Esophagus mucosa (tissue), 1 donor: ENCODE results near the gene GRB2. TPM values are rescaled to one million over a fixed set of nuclear protein-coding genes. Genes with fewer than 3 reads are reported as not detected.
"Not testable (repeated sequence)": the region's sequence is repeated elsewhere in the genome, so short reads cannot be mapped to it uniquely, and the experiment has no call there.

Source experiments
- ATAC-seq: fragments of 200-7000 bp; cut with Tn5 transposase; one replicate; pipeline ENCODE4 v1.9.1; 2020
- total RNA-seq: library from RNA; stranded (reverse); gene quantifications from one replicate; pipeline ENCODE4 v1.2.4, GENCODE V29; 2023
- donor health status: DM: yes; HTN: yes; CAD: no.

The GRB2 gene
- total RNA-seq, 1 donor from 2014 or later: 64.4 TPM

DNA sequence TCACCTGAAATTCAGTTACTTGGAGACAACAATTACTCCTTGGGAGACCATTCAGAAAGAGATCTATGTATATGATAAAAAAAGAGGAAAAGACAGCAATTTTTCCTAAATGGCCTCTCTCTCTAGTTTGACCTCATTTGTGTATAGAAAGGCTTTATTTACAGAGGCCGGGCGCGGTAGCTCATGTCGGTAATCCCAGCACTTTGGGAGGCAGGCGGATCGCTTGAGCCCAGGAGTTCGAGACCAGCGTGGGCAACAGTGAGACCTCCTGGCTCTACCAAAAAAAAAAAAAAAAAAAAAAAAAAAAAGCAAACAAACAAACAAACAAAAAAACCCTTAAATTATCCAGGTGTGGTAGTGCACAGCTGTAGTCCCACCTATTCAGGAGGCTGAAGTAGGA lies 20.7 kb downstream of the GRB2 start:
- no peak for ATAC-seq

DNA sequence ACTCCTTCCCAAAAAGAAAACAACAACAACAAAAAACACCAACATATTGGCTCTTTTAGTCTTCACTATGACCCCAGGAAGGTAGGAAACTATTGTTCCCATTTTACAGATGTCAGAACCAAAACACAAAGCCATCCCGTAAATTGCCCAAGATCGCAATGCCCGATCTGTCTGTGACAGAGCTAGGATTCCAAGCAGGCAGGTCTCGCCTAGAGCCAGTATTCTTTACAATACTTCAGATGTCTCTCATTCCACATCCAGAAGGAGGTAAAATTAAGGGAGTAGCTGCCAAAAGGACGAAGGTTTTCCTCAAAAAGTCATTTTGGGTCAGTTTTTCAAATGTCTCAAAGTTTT lies 21.7 kb downstream of the GRB2 start:
- ATAC-seq: no peak

DNA sequence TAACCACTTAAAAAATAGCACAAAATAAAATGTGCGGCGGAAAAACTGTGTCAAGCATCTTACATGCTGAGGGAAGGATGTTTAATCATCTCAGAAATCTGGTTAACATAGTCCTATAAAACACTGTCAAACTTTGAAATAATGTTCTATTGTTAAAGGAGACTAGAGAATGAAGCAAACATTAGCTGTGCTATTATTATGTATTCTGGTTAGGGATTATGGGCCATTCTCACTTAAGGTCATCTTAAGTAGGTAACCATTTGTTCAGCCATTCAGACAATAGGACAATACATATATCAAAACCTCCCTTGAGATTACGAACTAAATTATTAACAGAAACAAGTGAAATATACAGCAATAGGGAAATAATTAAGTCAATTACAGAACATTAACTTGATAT lies 24.7 kb downstream of the GRB2 start:
- no peak for ATAC-seq

DNA sequence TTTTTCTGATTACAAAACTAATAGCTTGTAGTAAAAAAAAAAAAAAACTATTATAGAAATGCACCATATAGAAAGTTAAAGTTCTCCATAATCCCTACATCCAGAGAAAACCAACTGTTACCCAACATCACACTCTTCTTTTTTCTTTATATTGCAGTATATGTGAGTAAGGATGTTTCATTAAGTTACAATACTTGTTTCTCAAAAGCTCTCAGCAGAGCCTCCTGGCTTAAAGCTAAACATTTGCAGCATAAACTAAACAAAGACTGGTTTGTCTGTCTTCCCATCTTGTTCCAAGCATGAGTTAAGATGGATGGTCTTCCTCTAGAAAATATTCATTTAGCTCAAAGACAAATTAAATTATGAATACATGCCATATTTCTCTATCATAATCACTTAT lies 25.2 kb downstream of the GRB2 start:
- ATAC-seq: peak; percentile 43

DNA sequence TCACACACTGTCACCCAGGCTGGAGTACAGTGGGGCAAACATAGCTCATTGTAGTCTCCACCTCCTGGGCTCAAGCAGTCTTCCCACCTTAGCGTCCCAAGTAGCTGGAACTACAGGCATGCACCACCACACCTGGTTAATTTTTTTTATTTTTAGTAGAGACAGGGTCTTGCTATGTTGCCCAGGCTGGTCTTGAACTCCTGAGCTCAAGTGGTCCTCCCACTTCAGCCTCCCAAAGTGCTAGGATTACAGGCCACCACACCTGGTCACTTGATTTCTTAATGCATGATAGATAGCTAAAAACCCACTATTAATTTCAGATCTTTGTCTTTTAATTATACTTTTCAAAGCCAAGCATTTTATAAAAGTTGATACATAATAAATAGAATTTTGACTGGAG lies 26.1 kb downstream of the GRB2 start:
- ATAC-seq: not testable (repeated sequence)

DNA sequence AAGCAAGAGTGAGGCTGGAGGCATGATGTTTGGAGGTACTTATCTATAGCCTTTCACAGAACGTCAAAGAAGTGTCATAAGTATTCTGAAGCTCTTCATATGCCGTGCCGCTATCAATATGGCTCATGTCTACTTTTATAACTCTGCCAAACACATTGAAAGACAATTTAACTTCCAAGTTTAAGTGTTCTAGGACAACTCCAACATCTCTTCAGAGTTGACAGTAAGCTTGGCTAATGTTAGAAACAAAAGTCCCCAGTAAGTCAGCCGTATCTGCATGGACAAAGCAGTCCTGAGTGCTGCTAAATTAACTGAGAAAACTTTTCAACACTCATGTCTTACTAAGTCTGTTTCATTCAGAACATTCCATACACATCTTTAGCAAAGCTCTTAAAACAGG lies 32.2 kb downstream of the GRB2 start:
- ATAC-seq: no peak

DNA sequence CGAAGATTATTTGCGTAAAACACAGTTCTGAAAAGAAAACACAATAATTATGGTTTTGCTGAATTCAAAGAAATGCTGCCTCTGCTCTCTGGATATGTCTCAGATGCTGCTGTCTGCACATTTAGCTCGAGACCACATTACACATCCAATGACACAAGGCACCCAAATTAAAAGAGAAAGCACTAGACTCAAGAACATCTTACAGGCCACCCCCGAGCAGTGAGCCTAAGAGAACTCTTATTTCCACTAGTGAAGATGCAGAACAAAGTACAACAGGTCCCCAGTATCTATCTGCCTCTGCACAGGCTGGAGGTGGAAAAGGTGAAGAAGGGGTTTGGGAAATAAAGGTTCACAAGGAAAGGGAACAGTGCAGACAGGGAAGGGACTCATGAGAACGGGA lies 33.5 kb downstream of the GRB2 start:
- ATAC-seq: no peak

DNA sequence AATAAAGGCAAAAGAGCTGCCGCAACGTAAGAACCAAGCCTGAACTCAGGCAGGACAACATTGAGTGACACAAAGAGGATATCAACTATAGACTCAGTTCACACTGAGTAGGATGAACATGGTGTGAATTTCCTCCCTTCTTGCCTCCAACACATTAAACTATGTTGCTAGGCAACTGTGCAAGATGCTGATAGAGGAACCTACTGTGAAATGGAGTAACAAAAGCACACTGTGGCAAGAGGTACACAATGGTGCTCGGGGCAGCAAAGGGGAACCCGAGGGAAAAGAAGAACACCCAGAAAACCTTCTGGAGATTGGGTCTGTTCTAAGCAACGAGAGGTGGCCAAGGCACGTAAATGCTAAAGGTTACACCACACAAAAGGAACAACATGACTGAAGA lies 34.1 kb downstream of the GRB2 start:
- no peak for ATAC-seq

DNA sequence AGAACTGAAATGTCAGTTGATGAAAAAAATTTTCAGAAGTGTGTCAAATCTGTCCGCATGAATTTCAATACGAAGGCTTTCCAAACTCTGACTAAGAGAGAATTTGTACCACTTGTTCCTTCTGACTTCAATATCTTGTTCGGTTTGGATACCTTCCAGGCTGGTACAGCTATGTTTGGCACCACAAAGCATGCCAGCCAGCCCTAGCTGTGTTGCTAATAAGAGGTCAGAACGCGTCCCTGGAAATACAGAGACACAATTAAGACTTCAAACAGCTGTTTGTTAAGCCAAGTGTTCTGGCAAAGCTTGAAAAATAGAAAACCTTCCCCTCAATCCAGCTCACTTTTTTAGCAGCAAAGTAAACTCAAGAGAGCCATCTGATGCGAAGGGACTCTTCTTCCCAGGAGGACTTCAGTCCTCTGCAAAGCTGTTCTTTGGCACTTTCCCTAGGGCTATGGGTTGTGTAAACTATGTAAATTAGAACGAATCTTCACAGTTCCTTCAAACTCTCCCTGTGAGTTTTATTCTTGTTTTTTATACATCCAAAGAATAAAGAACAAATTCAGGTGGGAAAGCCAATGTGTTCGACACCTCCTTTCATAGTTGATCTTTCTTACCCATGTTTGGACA lies 35.1 kb downstream of the GRB2 start:
- no peak for ATAC-seq

DNA sequence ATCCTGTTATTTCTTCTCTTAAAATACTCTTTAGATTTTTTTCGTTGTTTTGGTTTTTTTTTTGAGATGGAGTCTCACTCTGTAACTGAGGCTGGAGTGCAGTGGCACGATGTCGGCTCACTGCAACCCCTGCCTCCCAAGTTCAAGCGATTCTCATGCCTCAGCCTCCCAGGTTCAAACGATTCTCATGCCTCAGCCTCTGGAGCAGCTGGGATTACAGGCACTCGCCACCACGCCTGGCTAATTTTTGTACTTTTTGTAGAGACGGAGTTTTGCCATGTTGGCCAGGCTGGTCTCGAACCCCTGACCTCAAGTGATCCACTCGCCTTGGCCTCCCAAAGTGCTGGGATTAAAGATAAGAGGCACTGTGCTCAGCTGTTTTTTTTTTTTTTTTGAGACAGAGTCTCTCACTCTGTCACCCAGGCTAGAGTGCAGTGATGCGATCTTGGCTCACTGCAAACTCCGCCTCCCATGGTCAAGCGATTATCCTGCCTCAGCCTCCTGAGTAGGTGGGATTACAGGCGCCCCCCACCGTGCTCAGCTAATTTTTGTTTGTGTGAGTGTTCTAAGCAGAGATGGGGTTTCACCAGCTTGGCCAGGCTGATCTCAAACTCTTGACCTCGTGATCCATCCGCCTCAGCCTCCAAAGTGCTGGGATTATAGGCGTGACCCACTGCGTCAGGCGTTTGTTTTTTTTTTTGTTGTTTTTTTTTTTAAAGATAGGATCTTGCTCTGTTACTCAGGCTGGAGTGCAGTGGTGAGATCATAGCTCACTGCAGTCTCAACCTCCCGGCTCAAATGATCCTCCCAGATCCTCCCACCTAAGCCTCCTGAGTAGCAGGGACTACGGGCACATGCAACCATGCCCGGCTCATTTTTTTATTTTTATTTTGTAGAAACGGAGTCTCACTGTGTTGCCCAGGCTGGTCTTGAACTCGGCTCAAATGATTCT lies 37.4 kb downstream of the GRB2 start:
- not testable (repeated sequence) for ATAC-seq

DNA sequence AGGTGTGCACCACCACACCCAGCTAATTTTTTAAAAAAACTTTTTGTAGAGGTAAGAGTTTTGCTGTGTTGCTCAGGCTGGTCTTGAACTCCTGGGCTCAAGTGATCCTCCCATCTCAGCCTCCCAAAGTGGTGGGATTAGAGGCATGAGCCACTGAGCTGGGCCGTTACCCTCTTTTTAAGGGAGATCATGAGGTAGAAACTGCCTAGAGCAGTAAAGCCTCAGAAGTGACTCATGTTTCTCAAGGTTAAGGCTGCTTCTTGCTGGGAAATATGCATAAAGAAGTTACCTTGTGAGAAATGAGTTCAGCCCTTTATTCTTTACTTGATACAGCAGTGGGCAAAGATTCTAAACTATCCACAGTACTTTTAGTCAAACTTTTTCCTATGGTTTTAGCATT lies 38.2 kb downstream of the GRB2 start:
- peak; percentile 52 for ATAC-seq

DNA sequence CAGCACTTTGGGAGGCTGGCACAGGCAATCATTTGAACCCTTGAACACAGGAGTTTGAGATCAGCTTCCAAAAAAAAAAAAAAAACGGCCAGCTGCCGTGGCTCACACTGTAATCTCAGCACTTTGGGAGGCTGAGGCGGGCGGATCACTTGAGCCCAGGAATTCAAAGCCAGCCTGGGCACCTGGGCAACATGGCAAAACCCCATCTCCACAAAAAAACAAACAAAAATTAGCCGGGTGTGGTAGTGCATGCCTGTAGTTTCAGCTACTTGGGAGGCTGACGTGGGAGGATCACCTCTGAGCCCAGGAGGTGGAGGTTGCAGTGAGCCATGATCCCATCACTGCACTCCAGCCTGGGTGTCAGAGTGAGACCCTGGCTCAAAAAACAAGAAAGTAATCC lies 39.0 kb downstream of the GRB2 start:
- ATAC-seq: no peak

DNA sequence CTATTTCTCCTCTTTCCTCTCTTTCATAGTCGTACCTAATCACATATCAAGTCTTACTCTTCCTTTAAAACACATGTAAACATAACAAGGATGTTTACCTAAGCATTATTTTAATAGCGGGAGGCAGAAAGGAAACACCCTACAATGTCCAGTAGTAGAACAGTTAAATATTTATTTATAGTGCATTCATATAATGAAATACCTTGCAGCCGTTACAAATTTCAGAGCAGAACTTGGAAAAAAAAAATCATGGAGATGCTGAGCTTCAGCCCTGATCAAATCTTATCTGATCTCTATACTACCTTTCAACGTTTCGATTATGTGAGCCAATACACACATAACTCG lies 39.6 kb downstream of the GRB2 start:
- ATAC-seq: no peak

DNA sequence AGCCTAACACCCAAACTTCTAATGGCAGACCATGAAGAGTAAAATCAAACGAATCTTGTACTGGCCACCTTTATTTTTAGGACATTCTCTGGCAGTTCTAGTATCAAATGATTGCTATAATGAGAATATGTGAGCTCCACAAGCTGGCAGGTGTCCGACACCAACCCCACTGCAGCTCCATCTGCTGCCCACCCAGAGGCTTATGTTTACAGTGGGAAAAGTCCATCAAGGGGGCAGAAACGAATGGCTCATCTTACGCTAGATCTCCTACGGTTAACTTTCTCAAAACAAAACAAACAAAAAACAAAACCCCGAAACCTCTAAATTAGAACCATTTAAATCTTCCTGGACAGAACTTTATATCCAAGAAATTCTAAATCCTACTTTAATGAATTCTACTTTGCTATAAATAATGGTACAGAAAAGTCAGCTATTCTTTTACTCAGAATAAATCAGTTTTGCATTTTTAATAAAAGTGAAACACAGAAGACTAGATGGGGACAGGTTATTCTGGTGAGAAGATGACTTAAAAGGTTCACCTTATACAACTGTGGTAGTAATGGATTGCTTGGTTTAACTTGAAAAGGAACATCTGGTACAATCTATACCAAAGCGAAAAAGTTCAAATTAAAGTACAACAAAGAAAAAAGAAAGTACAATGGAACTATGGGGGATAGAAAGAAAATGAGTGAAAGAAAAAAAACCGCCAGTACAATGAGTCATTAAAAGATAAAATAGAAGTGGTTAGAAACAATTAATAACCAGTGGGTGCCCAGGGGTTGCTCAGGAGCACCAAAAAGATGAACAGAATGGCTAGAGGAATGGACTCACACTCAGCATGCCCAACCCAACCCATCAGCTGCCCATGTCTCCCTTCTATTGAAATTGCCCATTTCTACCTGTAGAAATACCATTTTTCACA lies 40.2 kb downstream of the GRB2 start:
- ATAC-seq: no peak

DNA sequence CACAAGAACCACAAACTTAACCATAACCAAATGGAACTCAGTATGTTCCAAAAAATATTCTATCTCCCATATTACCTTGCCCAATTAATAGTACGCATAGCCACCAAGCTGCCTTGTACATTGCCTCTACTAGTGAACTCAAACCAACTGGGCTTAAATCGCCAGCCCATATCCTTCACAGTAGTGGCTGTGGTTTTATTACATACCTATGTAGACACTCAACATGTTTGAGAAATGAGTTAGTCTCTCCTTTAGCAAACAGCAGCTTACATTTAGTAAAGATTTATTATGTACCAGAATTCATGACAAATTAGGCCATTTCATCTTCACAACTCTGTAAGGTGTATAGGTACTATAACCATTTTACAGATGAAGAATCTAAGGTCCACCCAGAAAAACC lies 41.4 kb downstream of the GRB2 start:
- no peak for ATAC-seq

DNA sequence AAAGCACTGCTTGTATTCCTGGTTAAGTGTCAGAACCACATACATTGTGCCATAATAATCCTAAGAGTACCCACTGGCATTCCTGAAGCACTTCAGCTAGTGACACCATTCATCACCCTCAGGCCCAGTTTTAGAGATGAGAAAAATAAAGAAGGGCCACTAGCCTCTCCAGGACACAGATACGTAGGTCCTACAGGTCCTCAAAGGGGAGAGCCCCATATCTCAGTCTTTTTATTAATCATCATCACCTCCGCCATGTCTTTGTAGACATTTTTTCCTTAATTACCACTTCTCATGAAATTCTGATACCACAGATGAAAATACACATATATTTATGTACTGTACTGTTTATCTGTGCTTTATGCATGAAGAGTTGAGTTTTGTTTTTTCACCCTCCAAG lies 43.5 kb downstream of the GRB2 start:
- no peak for ATAC-seq

DNA sequence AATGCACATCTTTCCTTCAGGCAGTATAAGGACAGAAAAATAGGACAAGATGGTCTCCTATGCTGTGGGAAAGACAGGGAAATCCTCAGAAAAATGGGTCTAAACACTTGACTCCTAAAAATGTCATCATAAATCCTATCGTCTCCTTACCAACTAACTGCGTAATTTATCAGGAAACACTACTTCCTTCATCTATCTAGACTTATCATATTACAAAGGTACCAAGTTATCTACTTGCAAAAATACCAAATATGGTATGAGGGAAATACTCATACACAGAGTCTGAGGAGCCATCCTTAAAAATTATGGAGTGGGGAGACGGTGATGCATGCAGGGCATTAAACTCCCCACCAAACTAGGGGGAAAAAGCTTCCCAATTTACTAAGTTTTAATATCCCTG lies 44.1 kb downstream of the GRB2 start:
- no peak for ATAC-seq

DNA sequence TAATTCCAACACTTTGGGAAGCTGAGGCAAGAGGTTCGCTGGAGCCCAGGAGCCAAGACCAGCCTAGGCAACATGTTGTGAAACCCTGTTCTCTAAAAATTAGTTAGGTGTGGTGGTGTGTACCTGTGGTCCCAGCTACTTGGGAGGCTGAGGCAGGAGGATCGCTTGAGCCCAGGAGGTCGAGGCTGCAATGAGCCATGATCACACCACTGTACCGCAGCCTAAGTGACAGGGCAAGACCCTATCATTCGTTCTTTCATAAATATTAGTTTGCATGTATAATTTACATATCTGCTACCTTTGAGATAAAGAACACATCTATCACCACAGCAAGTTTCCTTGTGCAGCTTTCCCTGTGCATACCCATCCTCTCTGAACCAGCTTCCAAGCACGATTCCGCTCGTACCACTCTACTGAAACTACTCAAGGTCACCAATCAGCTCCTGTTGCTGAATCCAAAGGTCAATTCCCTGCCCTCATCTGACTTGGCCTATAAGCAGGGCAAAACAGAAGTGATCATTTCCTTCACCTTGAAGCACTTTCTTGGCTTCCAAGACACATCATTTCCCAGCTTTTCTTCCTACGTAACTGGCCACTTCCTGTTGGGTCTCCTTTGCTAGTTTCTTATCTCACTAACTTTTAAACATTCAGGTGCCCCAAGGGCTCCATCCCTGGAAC lies 49.1 kb downstream of the GRB2 start:
- no peak for ATAC-seq

DNA sequence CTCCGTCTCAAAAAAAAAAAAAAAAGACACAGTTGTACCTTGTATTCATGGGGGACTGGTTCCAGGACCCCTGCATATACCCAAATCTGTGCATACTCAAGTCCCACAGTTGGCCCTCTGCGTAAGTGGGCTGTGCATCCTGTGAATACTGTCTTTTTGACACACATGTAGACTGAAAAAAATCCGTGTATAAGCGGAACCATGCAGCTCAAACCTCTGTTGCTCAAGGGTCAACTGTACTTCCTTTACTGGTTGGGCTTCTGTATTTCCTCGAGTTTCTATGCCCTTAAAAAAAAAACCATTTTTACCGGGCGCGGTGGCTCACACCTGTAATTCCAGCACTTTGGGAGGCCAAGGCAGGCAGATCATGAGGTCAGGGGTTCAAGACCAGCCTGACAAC lies 52.3 kb downstream of the GRB2 start:
- ATAC-seq: no peak

DNA sequence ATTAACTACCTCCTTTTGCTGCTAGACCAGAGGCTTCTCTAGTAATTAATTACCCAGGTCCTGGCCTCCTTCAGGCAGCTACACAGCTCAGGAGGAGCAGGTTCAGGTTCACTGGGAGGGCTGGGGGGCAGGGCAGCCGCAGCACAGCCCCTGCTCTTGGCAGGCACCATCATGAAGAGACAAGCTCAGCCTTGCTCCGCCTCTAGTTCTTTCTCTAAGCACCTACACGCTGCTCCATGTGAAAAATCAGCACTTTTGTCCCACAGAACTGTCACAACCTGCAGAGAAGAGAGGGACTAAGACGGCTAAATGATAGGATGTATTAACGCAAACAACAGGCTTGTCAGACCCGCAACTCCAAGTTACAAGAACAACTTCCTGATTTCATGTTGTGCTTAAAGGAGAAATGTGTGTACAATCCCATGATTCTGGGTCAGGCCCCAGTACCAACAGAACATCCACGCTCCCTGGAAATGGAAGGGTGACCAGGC lies 53.4 kb downstream of the GRB2 start:
- ATAC-seq: peak; percentile 95

DNA sequence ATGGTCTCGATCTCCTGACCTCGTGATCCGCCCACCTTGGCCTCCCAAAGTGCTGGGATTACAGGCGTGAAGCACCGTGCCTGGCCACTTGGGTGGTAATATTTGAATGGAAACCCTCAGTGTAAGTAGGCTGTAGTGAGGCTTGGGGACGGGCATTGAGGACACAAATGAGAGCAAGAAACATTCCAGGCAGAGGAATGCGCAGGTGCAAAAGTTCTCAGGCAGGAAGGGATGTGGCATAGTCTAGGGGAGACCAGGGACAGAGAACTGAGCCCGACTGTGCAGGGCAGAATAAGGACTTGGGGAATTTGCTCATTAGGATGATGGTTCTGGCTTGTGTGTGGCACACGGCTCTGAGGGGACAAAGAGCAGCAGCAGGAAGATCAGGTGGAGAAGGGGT lies 54.8 kb downstream of the GRB2 start:
- ATAC-seq: no peak

DNA sequence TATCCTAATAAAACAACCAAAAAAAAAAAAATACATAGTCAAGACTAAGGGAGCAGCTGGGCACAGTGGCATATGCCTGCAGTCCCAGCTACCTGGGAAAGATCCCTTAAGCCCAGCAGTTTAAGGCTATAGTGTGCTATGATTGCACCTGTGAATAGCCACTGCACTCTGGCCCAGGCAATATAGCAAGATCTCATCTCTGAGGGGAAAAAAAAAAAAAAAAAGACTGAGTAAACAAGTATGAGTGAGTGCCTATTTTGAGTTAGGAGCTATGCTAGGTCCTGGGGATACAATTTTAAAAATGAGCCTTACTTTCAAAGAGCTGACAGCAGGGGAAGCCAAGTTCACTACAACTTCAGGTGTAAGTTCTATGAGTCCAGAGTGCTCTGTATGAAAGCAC lies 55.4 kb downstream of the GRB2 start:
- ATAC-seq: no peak

DNA sequence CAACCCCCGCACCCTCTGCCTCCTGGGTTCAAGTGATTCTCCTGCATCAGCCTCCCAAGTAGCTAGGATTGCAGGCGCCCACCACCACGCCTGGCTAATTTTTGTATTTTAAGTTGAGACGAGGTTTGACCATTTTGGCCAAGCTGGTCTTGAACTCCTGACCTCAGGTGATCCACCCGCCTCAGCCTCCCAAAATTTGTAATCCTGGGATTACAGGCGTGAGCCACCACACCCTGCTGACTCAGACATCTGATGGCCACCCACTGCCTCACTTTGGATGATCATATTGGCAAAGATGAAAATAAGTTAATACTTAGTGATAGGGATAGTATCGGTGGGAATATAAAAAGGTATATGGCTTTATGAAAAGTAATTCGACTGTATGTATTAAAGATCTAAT lies 55.9 kb downstream of the GRB2 start:
- ATAC-seq: no peak
